HG03097 (cell line): ENCODE data around the gene PPP2R5B.
"Not testable (repeated sequence)": the region's sequence is repeated elsewhere in the genome, so short reads cannot be mapped to it uniquely, and the experiment has no call there.

Experiments
- ATAC-seq: cut with Tn5 transposase; IDR thresholded peaks from one replicate; pipeline ENCODE4 v1.9.1; 2021; ENCODE audit not compliant: unreplicated experiment, low FRiP score

The PPP2R5B gene

GRCh38 chr11:64969209-64969608 lies 44.7 kb downstream of the PPP2R5B start:
- ATAC-seq, result no peak

- ATAC-seq, result no peak
Observed at GRCh38 chr11:64970731-64971151, 46.3 kb downstream of the PPP2R5B start.

DNA sequence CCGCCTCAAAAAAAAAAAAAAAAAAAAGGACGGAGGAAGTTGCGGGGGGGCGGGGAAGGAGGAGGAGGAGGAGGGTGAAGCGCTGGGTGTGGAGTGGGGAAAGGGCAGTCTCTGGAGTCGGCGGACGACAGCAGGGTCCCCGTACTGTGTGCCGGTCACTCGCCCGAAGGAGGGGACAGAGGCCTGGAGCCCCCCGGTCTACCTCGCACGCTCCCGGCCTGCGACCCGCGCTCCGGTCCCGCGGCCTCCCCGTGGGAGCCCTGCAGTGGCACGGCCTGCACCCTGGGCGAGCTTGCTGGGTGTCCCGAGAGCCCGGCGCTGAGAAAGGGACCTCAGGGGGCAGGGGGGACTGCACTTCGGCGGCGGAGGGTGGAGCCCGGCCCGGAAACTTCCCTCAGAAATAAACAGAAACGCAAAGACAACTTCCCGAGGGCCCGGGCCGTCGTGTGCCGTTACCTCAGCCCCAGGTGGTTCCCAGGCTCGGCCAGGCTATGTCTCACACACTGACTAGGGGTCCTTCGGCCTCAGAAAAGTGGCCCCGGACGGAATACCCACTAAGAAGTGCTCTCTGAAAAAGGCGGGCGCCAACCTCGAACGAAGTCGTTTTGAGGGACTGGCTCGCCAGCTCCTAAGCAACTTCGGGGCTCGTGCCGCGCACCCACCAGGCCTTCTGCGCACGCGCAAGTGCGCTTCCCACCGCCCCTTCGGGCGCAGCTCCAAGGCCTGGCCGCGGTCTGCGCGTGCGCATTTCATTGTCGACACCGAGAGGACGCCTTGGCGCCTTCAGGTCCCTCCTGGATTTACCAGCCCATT lies 47.1 kb downstream of the PPP2R5B start, which contains the start of gene MAJIN:
Gene MAJIN (minus strand): TSS at position 688 of the 813 bp plus-strand sequence. CDS start 12,703 bp downstream, outside the sequence.
- no peak for ATAC-seq

DNA sequence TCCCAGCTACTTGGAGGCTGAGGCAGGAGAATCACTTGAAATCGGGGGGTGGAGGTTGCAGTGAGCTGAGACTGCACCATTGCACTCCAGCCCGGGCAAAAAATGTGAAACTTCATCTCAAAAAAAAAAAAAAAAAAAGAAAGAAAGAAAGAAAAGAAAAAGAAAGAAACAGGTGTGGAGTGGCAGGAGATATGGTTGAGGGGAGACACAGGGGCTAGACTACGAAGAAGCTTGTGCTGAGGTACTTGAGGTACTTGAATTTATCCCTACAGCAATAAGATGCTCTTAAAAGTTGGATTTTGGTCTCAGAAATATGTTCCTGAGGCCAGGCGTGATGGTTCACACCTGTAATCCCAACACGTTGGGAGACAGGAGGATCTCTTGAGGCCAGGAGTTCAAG lies 49.6 kb downstream of the PPP2R5B start:
- ATAC-seq, result no peak

DNA sequence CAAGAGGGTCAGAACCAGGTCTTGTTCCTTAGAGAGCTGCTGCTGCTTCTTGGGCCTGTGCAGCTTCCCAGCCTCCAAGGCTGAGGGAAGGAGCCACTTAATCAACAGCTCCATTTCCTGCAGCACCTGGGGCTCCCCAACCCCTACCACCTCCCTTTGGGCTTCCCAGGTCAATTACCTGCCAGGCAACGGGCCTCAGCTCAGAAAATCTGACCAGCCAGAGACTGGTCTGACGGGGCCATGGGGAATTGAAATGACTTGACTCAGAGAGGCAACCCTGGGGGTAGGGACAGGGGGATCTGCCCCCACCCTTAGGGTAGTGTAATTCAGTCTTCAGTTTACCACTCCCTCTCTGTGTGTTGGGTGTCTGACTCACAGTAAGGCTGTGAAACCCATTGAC lies 52.2 kb downstream of the PPP2R5B start:
- ATAC-seq, result no peak

DNA sequence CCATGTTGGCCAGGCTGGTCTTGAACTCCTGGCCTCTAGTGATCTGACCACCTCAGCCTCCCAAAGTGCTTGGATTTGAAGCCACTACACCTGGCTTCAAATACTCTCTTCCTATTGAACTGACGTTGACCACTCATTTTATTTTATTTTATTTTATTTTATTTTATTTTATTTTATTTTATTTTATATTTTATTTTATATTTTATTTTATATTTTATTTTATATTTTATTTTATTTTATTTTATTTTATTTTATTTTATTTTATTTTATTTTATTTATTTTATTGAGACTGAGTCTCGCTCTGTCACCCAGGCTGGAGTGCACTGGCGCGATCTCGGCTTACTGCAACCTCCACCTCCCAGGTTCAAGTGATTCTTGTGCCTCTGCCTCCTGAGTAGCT lies 58.9 kb downstream of the PPP2R5B start:
- ATAC-seq, result not testable (repeated sequence)
